HepG2 (cell line): Measurements from ENCODE around the gene SMIM13. TPM values are rescaled to one million over a fixed set of nuclear protein-coding genes. Genes with fewer than 3 reads are reported as not detected.

Experiments
- ELF3 ChIP-seq: IDR thresholded peaks from 2 replicates; pipeline ENCODE4 v1.6.1; 2016; ENCODE audit warnings: missing genetic modification reagents, missing compliant biosample characterization
- EP300 ChIP-seq, 3 experiments: sonication (generic) in 1 of 3; formaldehyde crosslinking in 1 of 3; IDR thresholded peaks; 2 replicates each; pipeline versions ENCODE4 v1.5.1 to v1.6.1; 2011 to 2020; ENCODE audit warnings: low read depth in 2 of 3, low read length in 2 of 3, borderline replicate concordance in 1 of 3, improper control_type of control experiment in 1 of 3, mild to moderate bottlenecking in 1 of 3, missing genetic modification reagents in 1 of 3, moderate library complexity in 1 of 3
- FOXK2 ChIP-seq: fragments of 450-650 bp; IDR thresholded peaks from 2 replicates; pipeline ENCODE4 v1.6.1; 2016
- GATAD2A ChIP-seq: IDR thresholded peaks from 2 replicates; pipeline ENCODE4 v1.6.1; 2016
- JARID2 ChIP-seq: sonication (generic); formaldehyde crosslinking; IDR thresholded peaks from 2 replicates; pipeline ENCODE4 v1.8.1; 2023; ENCODE audit warnings: missing genetic modification reagents, inconsistent platforms; ENCODE audit not compliant: insufficient replicate concordance
- KAT8 ChIP-seq: IDR thresholded peaks from 2 replicates; pipeline ENCODE4 v1.6.1; 2016; ENCODE audit warnings: missing genetic modification reagents, missing compliant biosample characterization
- KDM6A ChIP-seq: IDR thresholded peaks from 2 replicates; pipeline ENCODE4 v1.6.1; 2016; ENCODE audit warnings: low read depth
- MBNL3 ChIP-seq: fragments of 250-450 bp; sonication (Bioruptor Pico); conservative IDR thresholded peaks from 2 replicates; pipeline ENCODE4 v1.8.0; 2022; ENCODE audit warnings: mild to moderate bottlenecking, inconsistent platforms
- MED1 ChIP-seq: sonication (generic); formaldehyde crosslinking; IDR thresholded peaks from 2 replicates; pipeline ENCODE4 v1.4.0; 2020; ENCODE audit warnings: missing genetic modification reagents
- ONECUT2 ChIP-seq: sonication (generic); formaldehyde crosslinking; IDR thresholded peaks from 2 replicates; pipeline ENCODE4 v1.4.0; 2020; ENCODE audit warnings: missing genetic modification reagents
- PCBP1 ChIP-seq: fragments of 200-400 bp; formaldehyde crosslinking; IDR thresholded peaks from 2 replicates; pipeline ENCODE4 v1.6.1; 2017; ENCODE audit warnings: mild to moderate bottlenecking, low read depth, low read length, borderline replicate concordance
- PTBP1 ChIP-seq: fragments of 200-400 bp; formaldehyde crosslinking; IDR thresholded peaks from 2 replicates; pipeline ENCODE4 v1.6.1; 2018; ENCODE audit warnings: low read length, low read depth; ENCODE audit not compliant: poor library complexity, severe bottlenecking
- SOX13 ChIP-seq, 3 experiments: fragments of 450-650 bp in 1 of 3; sonication (generic) in 1 of 3; formaldehyde crosslinking in 1 of 3; IDR thresholded peaks in 2 of 3; conservative IDR thresholded peaks in 1 of 3; 2 replicates each; pipeline versions ENCODE4 v1.5.0 to v1.6.1; 2016 to 2020; ENCODE audit warnings: antibody characterized with exemption in 1 of 3, mild to moderate bottlenecking in 1 of 3, missing compliant biosample characterization in 1 of 3, missing genetic modification reagents in 1 of 3, moderate library complexity in 1 of 3
- TFAP4 ChIP-seq: sonication (generic); IDR thresholded peaks from 2 replicates; pipeline ENCODE4 v1.6.1; 2016; ENCODE audit warnings: low read depth, borderline replicate concordance
- ZNF264 ChIP-seq: sonication (generic); formaldehyde crosslinking; IDR thresholded peaks from 2 replicates; pipeline ENCODE4 v1.4.0; 2020; ENCODE audit warnings: missing genetic modification reagents
- ZNF44 ChIP-seq: sonication (generic); formaldehyde crosslinking; IDR thresholded peaks from 2 replicates; pipeline ENCODE4 v1.5.1; 2020; ENCODE audit warnings: mild to moderate bottlenecking, missing genetic modification reagents
- ZNF589 ChIP-seq: sonication (generic); formaldehyde crosslinking; conservative IDR thresholded peaks from 2 replicates; pipeline ENCODE4 v1.8.0; 2022; ENCODE audit warnings: mild to moderate bottlenecking, moderate library complexity, missing genetic modification reagents
- ZNF629 ChIP-seq: sonication (generic); formaldehyde crosslinking; conservative IDR thresholded peaks from 2 replicates; pipeline ENCODE4 v1.5.0; 2020; ENCODE audit warnings: missing genetic modification reagents
- ZNF772 ChIP-seq: sonication (generic); formaldehyde crosslinking; IDR thresholded peaks from 2 replicates; pipeline ENCODE4 v1.5.0; 2020; ENCODE audit warnings: mild to moderate bottlenecking, missing genetic modification reagents
- ZNF792 ChIP-seq: IDR thresholded peaks from 2 replicates; pipeline ENCODE4 v1.6.1; 2016
- ZSCAN31 ChIP-seq: sonication (generic); formaldehyde crosslinking; IDR thresholded peaks from 2 replicates; pipeline ENCODE4 v1.5.0; 2020; ENCODE audit warnings: low read depth, mild to moderate bottlenecking, missing genetic modification reagents
- polyA plus RNA-seq, 8 experiments: library from polyadenylated mRNA; depleted of rRNA in 3 of 8; stranded (reverse) in 7 of 8; unstranded in 1 of 8; fragments of >200 nt; fragmentation: Illumina TruSeq in 4 of 8; extraction: Trizol in 4 of 8; gene quantifications; 2 replicates each; pipeline versions ENCODE4 v1.2.1 to v1.2.3, GENCODE V29; 2011 to 2016; ENCODE audit warnings: low read depth in 4 of 8, missing spikeins in 1 of 8, mixed read lengths in 1 of 8; ENCODE audit not compliant: insufficient read depth in 1 of 8
- total RNA-seq, 5 experiments: library from RNA; depleted of rRNA; stranded (reverse); fragments of >200 nt; fragmentation: Illumina TruSeq; extraction: Trizol; gene quantifications; 2 replicates each; pipeline ENCODE4 v1.2.3, GENCODE V29; 2016; ENCODE audit warnings: low read depth in 1 of 5
- TF ChIP-seq, protein P1 (sequence below): IDR thresholded peaks from 2 replicates; pipeline ENCODE4 v1.6.1; 2016; ENCODE audit warnings: missing genetic modification reagents, missing compliant biosample characterization
- TF ChIP-seq, protein P2 (sequence below): sonication (generic); formaldehyde crosslinking; IDR thresholded peaks from 2 replicates; pipeline ENCODE4 v1.5.0; 2020; ENCODE audit warnings: mild to moderate bottlenecking, missing genetic modification reagents, borderline replicate concordance

Gene SMIM13
- total and polyA plus RNA-seq, 2 of the 13 experiments (the other 11 are each of a cell fraction or from before 2014, with no cell fraction given), result 2.7 to 10.2 TPM

DNA sequence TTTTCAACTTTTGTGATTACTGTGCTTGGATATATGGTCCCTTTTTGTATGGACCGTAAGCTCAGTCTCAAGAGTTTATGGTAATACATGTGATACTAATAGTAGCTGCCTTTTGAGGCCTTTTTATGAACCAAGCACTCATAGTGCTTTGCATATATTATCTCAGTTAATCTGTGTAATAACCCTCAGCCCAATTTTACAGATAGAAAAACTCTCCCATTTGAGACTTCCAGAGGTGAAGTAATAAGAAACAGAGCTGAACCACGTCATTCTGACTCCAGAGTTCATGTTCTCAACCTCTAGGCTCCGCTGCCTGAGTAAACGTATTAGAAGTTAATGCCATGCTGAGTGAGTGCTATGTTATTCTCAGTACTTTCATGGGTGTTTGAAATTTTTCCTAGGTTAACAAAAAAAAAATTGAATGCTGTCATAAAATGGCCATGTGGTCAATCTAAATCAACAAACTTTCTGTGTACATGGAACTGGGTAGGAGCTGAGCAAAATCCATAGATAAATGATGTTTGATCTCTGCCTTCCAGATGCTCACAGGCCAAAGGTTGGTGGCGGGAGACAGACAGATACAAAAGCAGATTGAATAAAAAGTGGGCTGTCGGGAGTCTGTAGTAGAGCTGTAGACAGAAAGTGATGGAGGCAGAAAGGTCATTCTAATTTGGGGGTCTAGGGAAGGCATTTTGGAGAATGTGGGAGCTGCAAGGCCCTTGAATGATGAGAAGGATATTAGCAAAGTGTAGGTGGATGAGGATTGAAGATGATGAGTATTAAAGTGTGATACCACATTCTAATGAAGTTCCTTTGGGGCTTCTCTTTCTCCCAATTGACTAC is 26.9 kb upstream of the SMIM13 start (continued):
- TF ChIP-seq TFAP4, result peak; percentile 85; the same call in 1 of the 2 replicates
- TF ChIP-seq, protein P1, sequence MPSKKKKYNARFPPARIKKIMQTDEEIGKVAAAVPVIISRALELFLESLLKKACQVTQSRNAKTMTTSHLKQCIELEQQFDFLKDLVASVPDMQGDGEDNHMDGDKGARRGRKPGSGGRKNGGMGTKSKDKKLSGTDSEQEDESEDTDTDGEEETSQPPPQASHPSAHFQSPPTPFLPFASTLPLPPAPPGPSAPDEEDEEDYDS (CRISPR knock-in tag), result peak; percentile 17; the same call in 1 of the 2 replicates
- peak; percentile 81 for TF ChIP-seq MED1 (CRISPR knock-in tag)
- no peak for TF ChIP-seq PTBP1
- TF ChIP-seq, protein P2, sequence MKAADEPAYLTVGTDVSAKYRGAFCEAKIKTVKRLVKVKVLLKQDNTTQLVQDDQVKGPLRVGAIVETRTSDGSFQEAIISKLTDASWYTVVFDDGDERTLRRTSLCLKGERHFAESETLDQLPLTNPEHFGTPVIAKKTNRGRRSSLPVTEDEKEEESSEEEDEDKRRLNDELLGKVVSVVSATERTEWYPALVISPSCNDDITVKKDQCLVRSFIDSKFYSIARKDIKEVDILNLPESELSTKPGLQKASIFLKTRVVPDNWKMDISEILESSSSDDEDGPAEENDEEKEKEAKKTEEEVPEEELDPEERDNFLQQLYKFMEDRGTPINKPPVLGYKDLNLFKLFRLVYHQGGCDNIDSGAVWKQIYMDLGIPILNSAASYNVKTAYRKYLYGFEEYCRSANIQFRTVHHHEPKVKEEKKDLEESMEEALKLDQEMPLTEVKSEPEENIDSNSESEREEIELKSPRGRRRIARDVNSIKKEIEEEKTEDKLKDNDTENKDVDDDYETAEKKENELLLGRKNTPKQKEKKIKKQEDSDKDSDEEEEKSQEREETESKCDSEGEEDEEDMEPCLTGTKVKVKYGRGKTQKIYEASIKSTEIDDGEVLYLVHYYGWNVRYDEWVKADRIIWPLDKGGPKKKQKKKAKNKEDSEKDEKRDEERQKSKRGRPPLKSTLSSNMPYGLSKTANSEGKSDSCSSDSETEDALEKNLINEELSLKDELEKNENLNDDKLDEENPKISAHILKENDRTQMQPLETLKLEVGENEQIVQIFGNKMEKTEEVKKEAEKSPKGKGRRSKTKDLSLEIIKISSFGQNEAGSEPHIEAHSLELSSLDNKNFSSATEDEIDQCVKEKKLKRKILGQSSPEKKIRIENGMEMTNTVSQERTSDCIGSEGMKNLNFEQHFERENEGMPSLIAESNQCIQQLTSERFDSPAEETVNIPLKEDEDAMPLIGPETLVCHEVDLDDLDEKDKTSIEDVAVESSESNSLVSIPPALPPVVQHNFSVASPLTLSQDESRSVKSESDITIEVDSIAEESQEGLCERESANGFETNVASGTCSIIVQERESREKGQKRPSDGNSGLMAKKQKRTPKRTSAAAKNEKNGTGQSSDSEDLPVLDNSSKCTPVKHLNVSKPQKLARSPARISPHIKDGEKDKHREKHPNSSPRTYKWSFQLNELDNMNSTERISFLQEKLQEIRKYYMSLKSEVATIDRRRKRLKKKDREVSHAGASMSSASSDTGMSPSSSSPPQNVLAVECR (CRISPR knock-in tag), result peak; percentile 15; the same call in 1 of the 2 replicates
- peak; percentile 58; the same call in 1 of the 2 replicates for TF ChIP-seq ZNF792 (CRISPR knock-in tag)
- TF ChIP-seq ZNF589 (CRISPR knock-in tag), result peak; percentile 42; the same call in 1 of the 2 replicates
- TF ChIP-seq ZNF264 (CRISPR knock-in tag), result peak; percentile 53; the same call in 1 of the 2 replicates
- peak; percentile 57; the same call in 1 of the 2 replicates for TF ChIP-seq KDM6A (CRISPR knock-in tag)
- 0 out of 2 replicates have a peak, but pooled peaks have one; percentile 52 for TF ChIP-seq ZNF772 (CRISPR knock-in tag)
- 0 out of 2 replicates have a peak, but pooled peaks have one; percentile 43 for TF ChIP-seq ZSCAN31 (CRISPR knock-in tag)
- TF ChIP-seq SOX13 (IDR thresholded peaks at IDR 0.05), result peak; percentile 62; the same call in 1 of the 2 replicates
- peak in 1 of 2 experiments; percentile 81; a peak in 1 of 4 replicates for TF ChIP-seq SOX13 (CRISPR knock-in tag; conservative IDR thresholded peaks at IDR 0.05 in 1 of 2, IDR thresholded peaks at IDR 0.05 in 1 of 2)
- TF ChIP-seq MBNL3, result no peak
- peak; percentile 24; the same call in 1 of the 2 replicates for TF ChIP-seq ZNF629
- 0 out of 2 replicates have a peak, but pooled peaks have one; percentile 9 for TF ChIP-seq ZNF44
- TF ChIP-seq EP300 (IDR thresholded peaks at IDR 0.05; ENCODE audit: low read depth in 2 of 2, low read length in 2 of 2), result peak; percentile 25 to 90; a peak in 3 of 4 replicates
- TF ChIP-seq EP300 (CRISPR knock-in tag; IDR thresholded peaks at IDR 0.05; ENCODE audit: borderline replicate concordance), result no peak; the same call in 1 of the 2 replicates
- TF ChIP-seq GATAD2A (CRISPR knock-in tag), result peak; percentile 55; the same call in 1 of the 2 replicates
- peak; percentile 63; the same call in 1 of the 2 replicates for TF ChIP-seq ELF3 (CRISPR knock-in tag)
- TF ChIP-seq JARID2 (CRISPR knock-in tag), result no peak
- TF ChIP-seq FOXK2, result peak; percentile 28; the same call in 1 of the 2 replicates
- peak; percentile 75 for TF ChIP-seq KAT8 (CRISPR knock-in tag)
- no peak for TF ChIP-seq PCBP1
- TF ChIP-seq ONECUT2, result peak; percentile 68; the same call in 1 of the 2 replicates
